ENCODE data around the gene CFAP52. TPM values are rescaled to one million over a fixed set of nuclear protein-coding genes. Genes with fewer than 3 reads are reported as not detected.

Gene CFAP52
- polyA plus RNA-seq, 1 donor (not counting 4 experiments of a cell fraction or from before 2014, with no cell fraction given), result 0.08 TPM

GRCh38 chr17:9529033-9529700, 47.3 kb upstream of the CFAP52 start:
- no peak overlapping the region for H3K9ac ChIP-seq (ENCODE audit: control insufficient read depth, extremely low read depth, insufficient read depth, low read length)
- H3K4me2 ChIP-seq (ENCODE audit: control insufficient read depth, extremely low read depth, insufficient read depth, low read depth, low read length), result no peak overlapping the region
- H3K4me1 ChIP-seq (ENCODE audit: control insufficient read depth, extremely low read depth, insufficient read depth, low read length), result no peaks in the 10 kb centered on the region
- TF ChIP-seq CTCF (optimal IDR thresholded peaks at IDR 0.05 in 1 of 3, IDR thresholded peaks at IDR 0.05 in 1 of 3, conservative IDR thresholded peaks at IDR 0.05 in 1 of 3; ENCODE audit: extremely low read depth in 1 of 3, insufficient read depth in 2 of 3, low read length in 3 of 3) (peak; percentile 38 to 46 (median 41)), EZH2 (IDR thresholded peaks at IDR 0.05; ENCODE audit: low read length) (no peak)
- H3K36me3 ChIP-seq (ENCODE audit: control insufficient read depth in 2 of 2, extremely low read depth in 1 of 2, insufficient read depth in 2 of 2, low read length in 2 of 2), result no peaks in the 10 kb centered on the region
- H4K20me1 ChIP-seq (ENCODE audit: control insufficient read depth, extremely low read depth, insufficient read depth, low read length), result no peaks in the 10 kb centered on the region
- no peaks in the 10 kb centered on the region for H3K9me1 ChIP-seq (ENCODE audit: control insufficient read depth, extremely low read depth, insufficient read depth, low read length)
- H3K79me2 ChIP-seq (ENCODE audit: control insufficient read depth, insufficient read depth, low read length), result no peaks in the 10 kb centered on the region
- no peak overlapping the region for H2AFZ ChIP-seq (ENCODE audit: control insufficient read depth, low read length)
- H3K4me3 ChIP-seq (ENCODE audit: control insufficient read depth in 2 of 3, extremely low read depth in 1 of 3, insufficient read depth in 2 of 3, low read depth in 1 of 3, low read length in 3 of 3), result no peak overlapping the region
- dilution Hi-C loops (cut with MboI; ENCODE audit: extremely low pct_ligation_motif_present, low sequenced_read_pairs), result no loop called here
- FAIRE-seq (no peak), DNase-seq (ENCODE audit: low read depth, low spot score) (no peak)
- H3K27ac ChIP-seq (ENCODE audit: control insufficient read depth, insufficient read depth, low read length), result no peak overlapping the region
- H3K27me3 ChIP-seq (ENCODE audit: control insufficient read depth, extremely low read depth, insufficient read depth, low read length), result no peaks in the 10 kb centered on the region
- H3K9me3 ChIP-seq (ENCODE audit: control insufficient read depth, low read depth, low read length), result no peaks in the 10 kb centered on the region

GRCh38 chr17:9531034-9531433, 45.4 kb upstream of the CFAP52 start:
- dilution Hi-C loops (cut with MboI; ENCODE audit: extremely low pct_ligation_motif_present, low sequenced_read_pairs), result no loop called here
- FAIRE-seq, result no peak

More at GRCh38 chr17:9531034-9531433, 45.4 kb upstream of the CFAP52 start:
- H3K9me3 ChIP-seq (ENCODE audit: control insufficient read depth, low read depth, low read length), result no peaks in the 10 kb centered on the region
- H4K20me1 ChIP-seq (ENCODE audit: control insufficient read depth, extremely low read depth, insufficient read depth, low read length), result no peaks in the 10 kb centered on the region
- H3K9ac ChIP-seq (ENCODE audit: control insufficient read depth, extremely low read depth, insufficient read depth, low read length), result no peak overlapping the region
- no peak overlapping the region for H2AFZ ChIP-seq (ENCODE audit: control insufficient read depth, low read length)
- no peak overlapping the region for H3K4me3 ChIP-seq (ENCODE audit: control insufficient read depth in 2 of 3, extremely low read depth in 1 of 3, insufficient read depth in 2 of 3, low read depth in 1 of 3, low read length in 3 of 3)
- no peak for TF ChIP-seq EZH2 (IDR thresholded peaks at IDR 0.05; ENCODE audit: low read length)
- no peak for TF ChIP-seq CTCF (optimal IDR thresholded peaks at IDR 0.05 in 1 of 3, IDR thresholded peaks at IDR 0.05 in 1 of 3, conservative IDR thresholded peaks at IDR 0.05 in 1 of 3; ENCODE audit: extremely low read depth in 1 of 3, insufficient read depth in 2 of 3, low read length in 3 of 3)
- H3K79me2 ChIP-seq (ENCODE audit: control insufficient read depth, insufficient read depth, low read length), result no peaks in the 10 kb centered on the region
- H3K36me3 ChIP-seq (ENCODE audit: control insufficient read depth in 2 of 2, extremely low read depth in 1 of 2, insufficient read depth in 2 of 2, low read length in 2 of 2), result no peaks in the 10 kb centered on the region
- H3K4me1 ChIP-seq (ENCODE audit: control insufficient read depth, extremely low read depth, insufficient read depth, low read length), result no peaks in the 10 kb centered on the region
- H3K27ac ChIP-seq (ENCODE audit: control insufficient read depth, insufficient read depth, low read length), result no peak overlapping the region
- no peaks in the 10 kb centered on the region for H3K9me1 ChIP-seq (ENCODE audit: control insufficient read depth, extremely low read depth, insufficient read depth, low read length)
- DNase-seq (ENCODE audit: low read depth, low spot score), result no peak
- H3K4me2 ChIP-seq (ENCODE audit: control insufficient read depth, extremely low read depth, insufficient read depth, low read depth, low read length), result no peak overlapping the region
- H3K27me3 ChIP-seq (ENCODE audit: control insufficient read depth, extremely low read depth, insufficient read depth, low read length), result no peaks in the 10 kb centered on the region
